ENCODE data around the gene AURKAIP1. TPM values are rescaled to one million over a fixed set of nuclear protein-coding genes. Genes with fewer than 3 reads are reported as not detected.

The AURKAIP1 gene
- total and polyA plus RNA-seq, 2 of the 13 experiments (the other 11 are each of a cell fraction or from before 2014, with no cell fraction given): 69.5 to 175 TPM

DNA sequence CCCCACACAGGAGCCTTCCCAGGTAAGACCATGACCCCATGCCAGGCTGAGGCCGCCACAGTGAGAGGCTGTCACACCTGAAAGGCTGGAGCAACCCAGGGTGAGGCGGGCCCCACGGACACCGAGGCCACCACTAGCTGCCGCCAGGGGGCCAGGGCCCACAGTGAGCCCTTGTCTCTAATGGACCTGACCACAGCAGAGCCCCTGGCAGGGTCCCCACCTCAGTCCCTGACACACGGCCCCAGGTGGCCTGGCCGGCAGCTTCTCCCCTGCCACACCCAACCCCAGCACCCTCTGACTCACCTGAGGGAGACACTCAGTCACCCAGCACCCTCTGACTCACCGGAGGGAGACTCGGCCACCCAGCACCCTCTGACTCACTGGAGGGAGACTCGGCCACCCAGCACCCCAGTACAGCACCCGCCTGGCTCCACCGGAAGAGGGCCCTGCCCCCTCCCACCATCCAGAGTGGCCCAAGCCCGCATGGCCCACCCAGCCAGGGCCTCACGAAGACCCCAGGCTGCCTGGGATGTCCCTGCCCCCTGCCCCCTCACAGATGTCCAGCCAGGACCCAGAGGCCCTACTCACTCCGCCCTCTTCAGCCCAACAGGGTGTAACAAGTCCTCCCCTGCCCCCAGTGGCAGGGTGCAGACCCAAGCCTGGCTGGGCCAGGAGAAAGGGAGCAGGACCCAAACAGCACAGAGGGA lies 30.2 kb downstream of the AURKAIP1 start (continued):
- peak; percentile 59 for TF ChIP-seq XRCC5 (optimal IDR thresholded peaks at IDR 0.05; ENCODE audit: low read length)
- 0 out of 2 replicates have a peak, but pooled peaks have one; percentile 37 for TF ChIP-seq ARNT2 (CRISPR knock-in tag; IDR thresholded peaks at IDR 0.05; ENCODE audit: low read depth)
- TF ChIP-seq RAD21 (CRISPR knock-in tag; IDR thresholded peaks at IDR 0.05): peak; percentile 71
- TF ChIP-seq ZNF839 (CRISPR knock-in tag; IDR thresholded peaks at IDR 0.05; ENCODE audit: borderline replicate concordance): no peak
- TF ChIP-seq, protein P1, sequence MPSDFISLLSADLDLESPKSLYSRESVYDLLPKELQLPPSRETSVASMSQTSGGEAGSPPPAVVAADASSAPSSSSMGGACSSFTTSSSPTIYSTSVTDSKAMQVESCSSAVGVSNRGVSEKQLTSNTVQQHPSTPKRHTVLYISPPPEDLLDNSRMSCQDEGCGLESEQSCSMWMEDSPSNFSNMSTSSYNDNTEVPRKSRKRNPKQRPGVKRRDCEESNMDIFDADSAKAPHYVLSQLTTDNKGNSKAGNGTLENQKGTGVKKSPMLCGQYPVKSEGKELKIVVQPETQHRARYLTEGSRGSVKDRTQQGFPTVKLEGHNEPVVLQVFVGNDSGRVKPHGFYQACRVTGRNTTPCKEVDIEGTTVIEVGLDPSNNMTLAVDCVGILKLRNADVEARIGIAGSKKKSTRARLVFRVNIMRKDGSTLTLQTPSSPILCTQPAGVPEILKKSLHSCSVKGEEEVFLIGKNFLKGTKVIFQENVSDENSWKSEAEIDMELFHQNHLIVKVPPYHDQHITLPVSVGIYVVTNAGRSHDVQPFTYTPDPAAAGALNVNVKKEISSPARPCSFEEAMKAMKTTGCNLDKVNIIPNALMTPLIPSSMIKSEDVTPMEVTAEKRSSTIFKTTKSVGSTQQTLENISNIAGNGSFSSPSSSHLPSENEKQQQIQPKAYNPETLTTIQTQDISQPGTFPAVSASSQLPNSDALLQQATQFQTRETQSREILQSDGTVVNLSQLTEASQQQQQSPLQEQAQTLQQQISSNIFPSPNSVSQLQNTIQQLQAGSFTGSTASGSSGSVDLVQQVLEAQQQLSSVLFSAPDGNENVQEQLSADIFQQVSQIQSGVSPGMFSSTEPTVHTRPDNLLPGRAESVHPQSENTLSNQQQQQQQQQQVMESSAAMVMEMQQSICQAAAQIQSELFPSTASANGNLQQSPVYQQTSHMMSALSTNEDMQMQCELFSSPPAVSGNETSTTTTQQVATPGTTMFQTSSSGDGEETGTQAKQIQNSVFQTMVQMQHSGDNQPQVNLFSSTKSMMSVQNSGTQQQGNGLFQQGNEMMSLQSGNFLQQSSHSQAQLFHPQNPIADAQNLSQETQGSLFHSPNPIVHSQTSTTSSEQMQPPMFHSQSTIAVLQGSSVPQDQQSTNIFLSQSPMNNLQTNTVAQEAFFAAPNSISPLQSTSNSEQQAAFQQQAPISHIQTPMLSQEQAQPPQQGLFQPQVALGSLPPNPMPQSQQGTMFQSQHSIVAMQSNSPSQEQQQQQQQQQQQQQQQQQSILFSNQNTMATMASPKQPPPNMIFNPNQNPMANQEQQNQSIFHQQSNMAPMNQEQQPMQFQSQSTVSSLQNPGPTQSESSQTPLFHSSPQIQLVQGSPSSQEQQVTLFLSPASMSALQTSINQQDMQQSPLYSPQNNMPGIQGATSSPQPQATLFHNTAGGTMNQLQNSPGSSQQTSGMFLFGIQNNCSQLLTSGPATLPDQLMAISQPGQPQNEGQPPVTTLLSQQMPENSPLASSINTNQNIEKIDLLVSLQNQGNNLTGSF (CRISPR knock-in tag; IDR thresholded peaks at IDR 0.05): 0 out of 2 replicates have a peak, but pooled peaks have one; percentile 11
- no peak; the same call in 1 of the 2 replicates for TF ChIP-seq ATF7-NPFF (CRISPR knock-in tag; IDR thresholded peaks at IDR 0.05; ENCODE audit: low read depth)
- TF ChIP-seq, protein P2, sequence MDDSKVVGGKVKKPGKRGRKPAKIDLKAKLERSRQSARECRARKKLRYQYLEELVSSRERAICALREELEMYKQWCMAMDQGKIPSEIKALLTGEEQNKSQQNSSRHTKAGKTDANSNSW (CRISPR knock-in tag; IDR thresholded peaks at IDR 0.05; ENCODE audit: borderline replicate concordance): no peak
- TF ChIP-seq, protein P3, sequence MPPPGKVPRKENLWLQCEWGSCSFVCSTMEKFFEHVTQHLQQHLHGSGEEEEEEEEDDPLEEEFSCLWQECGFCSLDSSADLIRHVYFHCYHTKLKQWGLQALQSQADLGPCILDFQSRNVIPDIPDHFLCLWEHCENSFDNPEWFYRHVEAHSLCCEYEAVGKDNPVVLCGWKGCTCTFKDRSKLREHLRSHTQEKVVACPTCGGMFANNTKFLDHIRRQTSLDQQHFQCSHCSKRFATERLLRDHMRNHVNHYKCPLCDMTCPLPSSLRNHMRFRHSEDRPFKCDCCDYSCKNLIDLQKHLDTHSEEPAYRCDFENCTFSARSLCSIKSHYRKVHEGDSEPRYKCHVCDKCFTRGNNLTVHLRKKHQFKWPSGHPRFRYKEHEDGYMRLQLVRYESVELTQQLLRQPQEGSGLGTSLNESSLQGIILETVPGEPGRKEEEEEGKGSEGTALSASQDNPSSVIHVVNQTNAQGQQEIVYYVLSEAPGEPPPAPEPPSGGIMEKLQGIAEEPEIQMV (CRISPR knock-in tag; IDR thresholded peaks at IDR 0.05; ENCODE audit: low read depth): no peak
